ENCODE data around the gene MAEL. TPM values are rescaled to one million over a fixed set of nuclear protein-coding genes. Genes with fewer than 3 reads are reported as not detected.

The MAEL gene
- total RNA-seq, 2 experiments from 2014 or later = not detected

GRCh38 chr1:167064621-167065020 is 75.5 kb downstream of the MAEL start:
- H3K27me3 Mint-ChIP-seq = no peaks in the 10 kb centered on the region
- H3K4me1 Mint-ChIP-seq (ENCODE audit: low read depth) = peaks cover 1% of the 10 kb centered on the region
- no peak for TF ChIP-seq CTCF (IDR thresholded peaks at IDR 0.05)
- H3K27ac Mint-ChIP-seq = no peak overlapping the region
- peaks cover 14% of the 10 kb centered on the region for H3K36me3 Mint-ChIP-seq (ENCODE audit: low read depth)
- Histone ChIP-seq H3K27ac (ENCODE audit: low read depth in 1 of 2, low read length in 2 of 2) (no peak overlapping the region), H3K9me3 (ENCODE audit: control insufficient read depth in 1 of 2, insufficient read depth in 1 of 2, low read length in 2 of 2) (no peaks in the 10 kb centered on the region), H3K27me3 (ENCODE audit: control insufficient read depth in 1 of 2, insufficient read depth in 2 of 2, low read length in 2 of 2) (no peaks in the 10 kb centered on the region), H3K4me3 (ENCODE audit: low read length) (no peak overlapping the region), H3K36me3 (ENCODE audit: insufficient read depth, low read length) (no peaks in the 10 kb centered on the region), H3K4me1 (ENCODE audit: insufficient read depth, low read length) (peaks cover 6% of the 10 kb centered on the region)
- ATAC-seq (ENCODE audit: poor library complexity) (no peak), DNase-seq (no peak)
- H3K4me3 Mint-ChIP-seq = no peak overlapping the region
- ChIA-PET POLR2A (no interaction called here), CTCF (interaction anchor here (0.8 to 1.5 kb wide), 2 partner anchors 57 to 476 kb away, joined by 3 to 4 read pairs; no protein-coding TSS in a partner anchor)
- intact Hi-C loops (cut with DNase I, micrococcal nuclease) = loop anchor here in 1 of 2 experiments (5.0 to 10.0 kb wide), 4 partner anchors 203 to 493 kb away; no protein-coding TSS in a partner anchor
- no peaks in the 10 kb centered on the region for H3K9me3 Mint-ChIP-seq

- Histone ChIP-seq H3K4me1 (ENCODE audit: insufficient read depth, low read length) (peaks cover 6% of the 10 kb centered on the region), H3K27ac (ENCODE audit: low read depth in 1 of 2, low read length in 2 of 2) (no peak overlapping the region), H3K9me3 (ENCODE audit: control insufficient read depth in 1 of 2, insufficient read depth in 1 of 2, low read length in 2 of 2) (no peaks in the 10 kb centered on the region), H3K27me3 (ENCODE audit: control insufficient read depth in 1 of 2, insufficient read depth in 2 of 2, low read length in 2 of 2) (no peaks in the 10 kb centered on the region), H3K4me3 (ENCODE audit: low read length) (no peak overlapping the region), H3K36me3 (ENCODE audit: insufficient read depth, low read length) (no peaks in the 10 kb centered on the region)
- intact Hi-C loops (cut with DNase I, micrococcal nuclease) = loop anchor here in 1 of 2 experiments (5.0 to 10.0 kb wide), 4 partner anchors 202 to 492 kb away; no protein-coding TSS in a partner anchor
- H3K9me3 Mint-ChIP-seq = no peaks in the 10 kb centered on the region
- H3K27ac Mint-ChIP-seq = no peak overlapping the region
- H3K4me1 Mint-ChIP-seq (ENCODE audit: low read depth) = no peaks in the 10 kb centered on the region
- DNase-seq (no peak), ATAC-seq (ENCODE audit: poor library complexity) (no peak)
- no peak for TF ChIP-seq CTCF (IDR thresholded peaks at IDR 0.05)
- peaks cover 19% of the 10 kb centered on the region for H3K36me3 Mint-ChIP-seq (ENCODE audit: low read depth)
- H3K4me3 Mint-ChIP-seq = no peak overlapping the region
- ChIA-PET CTCF (interaction anchor here (1.5 to 1.8 kb wide), 3 partner anchors 56 to 155 kb away, joined by 4 to 6 read pairs (median 4); no protein-coding TSS in a partner anchor), POLR2A (no interaction called here)
- H3K27me3 Mint-ChIP-seq = no peaks in the 10 kb centered on the region
Observed at GRCh38 chr1:167065471-167065870, 76.4 kb downstream of the MAEL start.

- CTCF ChIA-PET = interaction anchor here (0.8 to 1.8 kb wide), 6 partner anchors 8 to 156 kb away, joined by 3 to 6 read pairs (median 3); no protein-coding TSS in a partner anchor
- Mint-ChIP-seq H3K27ac (no peak overlapping the region), H3K27me3 (no peaks in the 10 kb centered on the region), H3K4me3 (no peak overlapping the region), H3K36me3 (ENCODE audit: low read depth) (peaks cover 21% of the 10 kb centered on the region), H3K9me3 (no peaks in the 10 kb centered on the region), H3K4me1 (ENCODE audit: low read depth) (no peaks in the 10 kb centered on the region)
- peak; percentile 98 for ATAC-seq (ENCODE audit: poor library complexity)
- intact Hi-C loops (cut with DNase I, micrococcal nuclease) = loop anchor here (1.0 to 10.0 kb wide), 10 partner anchors 55 to 491 kb away; partner anchors contain the start of gene POU2F1 (in 1 of the 2)
- Histone ChIP-seq H3K9me3 (ENCODE audit: control insufficient read depth in 1 of 2, insufficient read depth in 1 of 2, low read length in 2 of 2) (no peaks in the 10 kb centered on the region), H3K4me3 (ENCODE audit: low read length) (peak overlapping the region; percentile 15), H3K27me3 (ENCODE audit: control insufficient read depth in 1 of 2, insufficient read depth in 2 of 2, low read length in 2 of 2) (no peaks in the 10 kb centered on the region), H3K4me1 (ENCODE audit: insufficient read depth, low read length) (peaks cover 6% of the 10 kb centered on the region), H3K36me3 (ENCODE audit: insufficient read depth, low read length) (no peaks in the 10 kb centered on the region), H3K27ac (ENCODE audit: low read depth in 1 of 2, low read length in 2 of 2) (no peak overlapping the region)
- POLR2A ChIA-PET = interaction anchor here (1.0 to 1.1 kb wide), 2 partner anchors 54 to 154 kb away, joined by 3 to 6 read pairs; partner anchors contain the start of gene POU2F1
- peak; percentile 53 to 89 (median 79) for DNase-seq
- peak; percentile 96 for TF ChIP-seq CTCF (IDR thresholded peaks at IDR 0.05)
Observed at GRCh38 chr1:167066333-167067122, 77.4 kb downstream of the MAEL start.

Data from CD4-positive, alpha-beta T cell (primary cell).